H1 (cell line): ENCODE results near the gene CD79A. TPM values are rescaled to one million over a fixed set of nuclear protein-coding genes. Genes with fewer than 3 reads are reported as not detected.

Source experiments
- CTCF ChIA-PET: fragments of 300-600 bp; sonication (Branson Sonifier 250); formaldehyde crosslinking; loops from one replicate; lab custom pipeline; 2021; ENCODE audit not compliant: partially characterized antibody; lab: Charles Lee
- POLR2A ChIA-PET: fragments of 300-600 bp; sonication (Branson Sonifier 250); formaldehyde crosslinking; loops from one replicate; lab custom pipeline; 2021; ENCODE audit warnings: inconsistent platforms; ENCODE audit not compliant: partially characterized antibody; lab: Charles Lee
- DNase-seq, 2 experiments: peaks; one replicate each; pipeline versions ENCODE4 v3.0.0 to v3.0.0-alpha.2; 2010 to 2022; ENCODE audit warnings: low spot score in 2 of 2, low read depth in 1 of 2, mixed read lengths in 1 of 2
- FAIRE-seq: peaks from 2 replicates; lab custom pipeline; 2011; peaks lifted over from hg19 to GRCh38; lab: Jason Lieb, UNC
- H2AFZ ChIP-seq: 2 replicates; pipeline ENCODE4 v1.8.1; 2012; ENCODE audit warnings: low read length, inconsistent platforms
- H2AK5ac ChIP-seq: 2 replicates; pipeline ENCODE4 v1.6.1; 2013; ENCODE audit warnings: low read depth, low read length
- H2BK120ac ChIP-seq: replicated peaks from 2 replicates; pipeline ENCODE3; 2013; ENCODE audit warnings: low read depth, low read length, inconsistent platforms
- H2BK12ac ChIP-seq: 2 replicates; pipeline ENCODE4 v1.6.1; 2013; ENCODE audit warnings: low read depth, low read length
- H2BK15ac ChIP-seq: 2 replicates; pipeline ENCODE4 v1.6.1; 2013; ENCODE audit warnings: low read length
- H2BK20ac ChIP-seq: 2 replicates; pipeline ENCODE4 v1.6.1; 2013; ENCODE audit warnings: low read length
- H2BK5ac ChIP-seq: 2 replicates; pipeline ENCODE4 v1.6.1; 2013; ENCODE audit warnings: low read depth, low read length
- H3K14ac ChIP-seq: 2 replicates; pipeline ENCODE4 v1.6.1; 2013; ENCODE audit warnings: inconsistent platforms; ENCODE audit not compliant: insufficient read length
- H3K18ac ChIP-seq: 2 replicates; pipeline ENCODE4 v1.6.1; 2013; ENCODE audit warnings: low read length; ENCODE audit errors: extremely low read depth
- H3K23ac ChIP-seq: 2 replicates; pipeline ENCODE4 v1.6.1; 2013; ENCODE audit warnings: inconsistent platforms; ENCODE audit not compliant: insufficient read length
- H3K23me2 ChIP-seq: 2 replicates; pipeline ENCODE4 v1.6.1; 2013; ENCODE audit warnings: low read depth, low read length
- H3K27ac ChIP-seq: 2 replicates; pipeline ENCODE4 v1.6.1; 2011; ENCODE audit warnings: low read depth, low read length, inconsistent platforms
- H3K27me3 ChIP-seq, 4 experiments: replicated peaks in 1 of 4; 1 replicate in 1 of 4; 2 replicates in 3 of 4; pipeline versions ENCODE4 v1.6.1 to v1.8.1; 2011 to 2013; ENCODE audit warnings: low read length in 3 of 4, mild to moderate bottlenecking in 3 of 4, inconsistent platforms in 2 of 4, mixed read lengths in 2 of 4, moderate library complexity in 1 of 4; ENCODE audit not compliant: control insufficient read depth in 3 of 4, insufficient read depth in 3 of 4; ENCODE audit errors: extremely low read depth in 1 of 4
- H3K36me3 ChIP-seq, 4 experiments: 2 replicates each; pipeline versions ENCODE4 v1.6.1 to v1.8.1; 2011 to 2013; ENCODE audit warnings: mild to moderate bottlenecking in 4 of 4, low read length in 3 of 4, moderate library complexity in 2 of 4, control low read depth in 1 of 4, inconsistent platforms in 1 of 4; ENCODE audit not compliant: insufficient read depth in 4 of 4, control insufficient read depth in 2 of 4
- H3K4ac ChIP-seq: replicated peaks from 2 replicates; pipeline ENCODE3; 2013; ENCODE audit warnings: low read length, low read depth, mixed read lengths, inconsistent platforms; ENCODE audit not compliant: insufficient read length
- H3K4me1 ChIP-seq, 4 experiments: replicated peaks in 1 of 4; 1 replicate in 1 of 4; 2 replicates in 3 of 4; pipeline versions ENCODE4 v1.6.1 to v1.8.1; 2011 to 2013; ENCODE audit warnings: low read length in 3 of 4, inconsistent platforms in 2 of 4, mixed read lengths in 1 of 4; ENCODE audit not compliant: insufficient read depth in 4 of 4, control insufficient read depth in 3 of 4
- H3K4me2 ChIP-seq, 2 experiments: 2 replicates each; pipeline versions ENCODE4 v1.6.1 to v1.8.1; 2011 to 2013; ENCODE audit warnings: low read depth in 2 of 2, low read length in 2 of 2, control low read depth in 1 of 2, inconsistent platforms in 1 of 2, mild to moderate bottlenecking in 1 of 2; ENCODE audit not compliant: insufficient read depth in 1 of 2
- H3K4me3 ChIP-seq, 4 experiments: fragments of 200-600, 300-600 bp in 1 of 4; sonication (generic), shearing (Covaris generic), sonication (Bioruptor Twin) in 1 of 4; 2 replicates each; pipeline versions ENCODE4 v1.5.1 to v1.8.1; 2011 to 2016; ENCODE audit warnings: low read length in 4 of 4, low read depth in 3 of 4, control low read depth in 2 of 4, inconsistent platforms in 2 of 4, mild to moderate bottlenecking in 2 of 4, mixed read lengths in 1 of 4, moderate library complexity in 1 of 4; ENCODE audit not compliant: insufficient read depth in 2 of 4; ENCODE audit errors: extremely low read depth in 1 of 4
- H3K56ac ChIP-seq: replicated peaks from 2 replicates; pipeline ENCODE3; 2013; ENCODE audit warnings: low read depth, mild to moderate bottlenecking, mixed read lengths, low read length, inconsistent platforms; ENCODE audit not compliant: insufficient read length
- H3K79me1 ChIP-seq: 2 replicates; pipeline ENCODE4 v1.6.1; 2013; ENCODE audit warnings: low read depth, low read length, control low read depth
- H3K79me2 ChIP-seq, 2 experiments: 2 replicates each; pipeline versions ENCODE4 v1.6.1 to v1.8.1; 2012 to 2013; ENCODE audit warnings: low read length in 2 of 2, mild to moderate bottlenecking in 2 of 2, inconsistent platforms in 1 of 2; ENCODE audit not compliant: insufficient read depth in 2 of 2, control insufficient read depth in 1 of 2
- H3K9ac ChIP-seq, 4 experiments: replicated peaks in 1 of 4; 1 replicate in 1 of 4; 2 replicates in 3 of 4; pipeline versions ENCODE4 v1.6.1 to v1.8.1; 2011 to 2013; ENCODE audit warnings: low read depth in 3 of 4, low read length in 3 of 4, control low read depth in 2 of 4, mild to moderate bottlenecking in 2 of 4, moderate library complexity in 2 of 4, inconsistent platforms in 1 of 4; ENCODE audit errors: extremely low read depth in 1 of 4
- H3K9me3 ChIP-seq, 2 experiments: 2 replicates each; pipeline versions ENCODE4 v1.6.1 to v1.8.1; 2012 to 2013; ENCODE audit warnings: mild to moderate bottlenecking in 2 of 2, moderate library complexity in 2 of 2, control low read depth in 1 of 2, inconsistent platforms in 1 of 2, low read depth in 1 of 2, low read length in 1 of 2, mixed read lengths in 1 of 2; ENCODE audit not compliant: insufficient read depth in 2 of 2
- H4K20me1 ChIP-seq, 2 experiments: replicated peaks in 1 of 2; 2 replicates each; pipeline versions ENCODE3 to v1.8.1; 2011 to 2013; ENCODE audit warnings: inconsistent platforms in 2 of 2, low read length in 2 of 2, mild to moderate bottlenecking in 1 of 2; ENCODE audit not compliant: insufficient read depth in 2 of 2, control insufficient read depth in 1 of 2
- H4K5ac ChIP-seq: 2 replicates; pipeline ENCODE4 v1.6.1; 2013; ENCODE audit warnings: low read length, low read depth, mixed read lengths, inconsistent platforms; ENCODE audit not compliant: insufficient read length
- H4K8ac ChIP-seq: 2 replicates; pipeline ENCODE4 v1.8.0; 2013; ENCODE audit warnings: mild to moderate bottlenecking, moderate library complexity, low read length, inconsistent platforms; ENCODE audit not compliant: insufficient read depth; ENCODE audit errors: extremely low read depth
- H4K91ac ChIP-seq: replicated peaks from 2 replicates; pipeline ENCODE3; 2013; ENCODE audit warnings: low read length, mixed read lengths, inconsistent platforms; ENCODE audit not compliant: insufficient read length
- BACH1 ChIP-seq: IDR thresholded peaks from 2 replicates; pipeline ENCODE4 v1.6.1; 2012; ENCODE audit warnings: low read length, improper control_type of control experiment
- BRCA1 ChIP-seq: IDR thresholded peaks from 2 replicates; pipeline ENCODE4 v1.6.1; 2012; ENCODE audit warnings: low read depth, low read length, improper control_type of control experiment
- CBX8 ChIP-seq: fragments of 300-800, 300-1000 bp; sonication (generic); IDR thresholded peaks from 2 replicates; pipeline ENCODE4 v1.7.1; 2016; ENCODE audit warnings: low read depth, low read length, borderline replicate concordance
- CHD1 ChIP-seq: IDR thresholded peaks from 2 replicates; pipeline ENCODE4 v1.6.1; 2012; ENCODE audit warnings: low read depth, low read length, improper control_type of control experiment
- CHD2 ChIP-seq: IDR thresholded peaks from 2 replicates; pipeline ENCODE4 v1.6.1; 2012; ENCODE audit warnings: low read length, improper control_type of control experiment
- CTBP2 ChIP-seq: IDR thresholded peaks from 2 replicates; pipeline ENCODE4 v1.7.0; 2011; ENCODE audit warnings: borderline replicate concordance, mild to moderate bottlenecking, moderate library complexity, mixed read lengths, low read length; ENCODE audit not compliant: insufficient read depth, insufficient read length
- POLR2AphosphoS5 ChIP-seq: IDR thresholded peaks from 2 replicates; pipeline ENCODE4 v1.6.1; 2011; ENCODE audit warnings: low read depth, low read length
- RBBP5 ChIP-seq: IDR thresholded peaks from 2 replicates; pipeline ENCODE4 v1.7.1; 2012; ENCODE audit warnings: low read depth, mild to moderate bottlenecking, inconsistent platforms, low read length, moderate library complexity, borderline replicate concordance
- SIN3A ChIP-seq, 2 experiments: IDR thresholded peaks in 1 of 2; conservative IDR thresholded peaks in 1 of 2; 2 replicates each; pipeline ENCODE4 v1.6.1; 2011 to 2012; ENCODE audit warnings: low read length in 2 of 2, improper control_type of control experiment in 1 of 2, low read depth in 1 of 2, mild to moderate bottlenecking in 1 of 2
- TEAD4 ChIP-seq: IDR thresholded peaks from 2 replicates; pipeline ENCODE4 v1.6.1; 2012; ENCODE audit warnings: low read depth, low read length, inconsistent platforms, mixed read lengths
- ZNF274 ChIP-seq: IDR thresholded peaks from 2 replicates; pipeline ENCODE4 v1.7.0; 2012; ENCODE audit warnings: low read length, borderline replicate concordance; ENCODE audit errors: extremely low read depth
- WGBS, 2 experiments: shearing (Covaris generic) in 1 of 2; methylation state at CpG; one replicate each; pipeline versions ENCODE4 v1.1.6 to v1.1.7; 2013 to 2015; ENCODE audit warnings: low lambda C conversion rate in 2 of 2, mixed read lengths in 2 of 2, inconsistent platforms in 1 of 2, low coverage in 1 of 2, missing lambda C conversion rate in 1 of 2; ENCODE audit not compliant: insufficient replicate concordance in 2 of 2, insufficient coverage in 1 of 2, insufficient read length in 1 of 2; ENCODE audit errors: extremely low coverage in 1 of 2, missing lambda C conversion rate in 1 of 2; 5-methylcytosine and 5-hydroxymethylcytosine counted together
- polyA plus RNA-seq, 7 experiments: library from polyadenylated mRNA; depleted of rRNA in 3 of 7; stranded (reverse) in 5 of 7; unstranded in 2 of 7; fragments of >200 nt in 5 of 7; fragments of 200-250 nt in 2 of 7; gene quantifications; 1 replicate in 5 of 7; 2 replicates in 1 of 7; 4 replicates in 1 of 7; pipeline versions ENCODE4 v1.2.1 to v1.2.3, GENCODE V29; 2011 to 2013; ENCODE audit warnings: missing spikeins in 2 of 7, mixed read lengths in 2 of 7
- total RNA-seq: library from RNA; stranded (reverse); fragmentation: NEBNext Ultra II Directional; extraction: Animal tissue kit (Norgen Biotek cat#: 25700); gene quantifications from 2 replicates; pipeline ENCODE4 v1.2.1, GENCODE V29; 2021

Gene CD79A
- total and polyA plus RNA-seq, 2 of the 8 experiments (the other 6 are each of a cell fraction or from before 2014, with no cell fraction given): 0.54 to 0.77 TPM

- H3K27me3 ChIP-seq: peaks cover 58 to 99% (median 95%) of the 10 kb centered on the region in 4 experiments
- peak overlapping the region; percentile 89 for H2AK5ac ChIP-seq
- H3K4me3 ChIP-seq: no peak overlapping the region
- no peak for DNase-seq
- H3K9me3 ChIP-seq: no peaks in the 10 kb centered on the region
- no peak overlapping the region for H3K18ac ChIP-seq
- H3K9ac ChIP-seq: no peak overlapping the region
- H3K4me2 ChIP-seq: no peak overlapping the region; a peak in 1 of 4 replicates
- peak overlapping the region; percentile 37; the same call in 1 of the 2 replicates for H2BK15ac ChIP-seq
- H4K91ac ChIP-seq: peak overlapping the region; percentile 65
- H2AFZ ChIP-seq: no peak overlapping the region
- WGBS, 2 experiments: 81 to 100% methylated on average over 3 to 5 of the region's 5 CpGs
- no peak overlapping the region for H4K8ac ChIP-seq
- H3K79me2 ChIP-seq: no peaks in the 10 kb centered on the region
- H3K23me2 ChIP-seq: peaks cover 16% of the 10 kb centered on the region
- no peak overlapping the region for H2BK20ac ChIP-seq
- H3K36me3 ChIP-seq: no peaks in the 10 kb centered on the region
- H3K79me1 ChIP-seq: no peaks in the 10 kb centered on the region; the same call in 1 of the 2 replicates
- H2BK5ac ChIP-seq: no peak overlapping the region; the same call in 1 of the 2 replicates
- FAIRE-seq: no peak
- H3K27ac ChIP-seq: no peak overlapping the region
- H4K5ac ChIP-seq: no peak overlapping the region
- H2BK12ac ChIP-seq: peak overlapping the region; percentile 70; the same call in 1 of the 2 replicates
- peak overlapping the region; percentile 71 for H3K23ac ChIP-seq
- ChIA-PET POLR2A (interaction anchor here (0.7 to 1.4 kb wide), 4 partner anchors 9 to 35 kb away, joined by 3 to 4 read pairs (median 3); no protein-coding TSS in a partner anchor), CTCF (interaction anchor here (1.0 to 1.5 kb wide), 6 partner anchors 10 to 46 kb away, joined by 3 to 11 read pairs (median 4); partner anchors contain the start of gene ERFL)
- H3K4me1 ChIP-seq: peaks cover 0 to 19% (median 11%) of the 10 kb centered on the region in 4 experiments; a peak in 6 of 7 replicates
- no peak overlapping the region for H2BK120ac ChIP-seq
- peaks cover 4 to 48% of the 10 kb centered on the region in 2 experiments for H4K20me1 ChIP-seq
- peak overlapping the region; percentile 8 for H3K14ac ChIP-seq
- H3K4ac ChIP-seq: no peak overlapping the region
- peak overlapping the region; percentile 100 for H3K56ac ChIP-seq
- TF ChIP-seq TEAD4 (no peak), RBBP5 (no peak), CHD1 (no peak), CTBP2 (no peak), ZNF274 (no peak), CBX8 (no peak), SIN3A (conservative IDR thresholded peaks at IDR 0.05 in 1 of 2, IDR thresholded peaks at IDR 0.05 in 1 of 2; ENCODE audit: low read depth in 1 of 2, low read length in 2 of 2) (no peak), BRCA1 (no peak), POLR2AphosphoS5 (no peak), BACH1 (no peak), CHD2 (no peak)
Observed at GRCh38 chr19:41918653-41919244, 41.7 kb downstream of the CD79A start.
